ENCODE results near the gene RBP3.
A peak's percentile ranks its signal among the peaks of the same experiment; 100 is the strongest.

- TF ChIP-seq CTCF (optimal IDR thresholded peaks at IDR 0.05 in 1 of 3, IDR thresholded peaks at IDR 0.05 in 1 of 3, conservative IDR thresholded peaks at IDR 0.05 in 1 of 3; ENCODE audit: extremely low read depth in 1 of 3, insufficient read depth in 2 of 3, low read length in 3 of 3) (peak; percentile 37 to 65 (median 57)), EZH2 (IDR thresholded peaks at IDR 0.05; ENCODE audit: low read length) (no peak)
These were observed 38.6 kb upstream of the RBP3 start for GRCh38 chr10:47309408-47310089.

Data from keratinocyte (primary cell).